ENCODE data around the gene IDUA.

Gene IDUA

GRCh38 chr4:948101-948935 lies 38.5 kb upstream of the IDUA start:
- TF ChIP-seq, protein P1, sequence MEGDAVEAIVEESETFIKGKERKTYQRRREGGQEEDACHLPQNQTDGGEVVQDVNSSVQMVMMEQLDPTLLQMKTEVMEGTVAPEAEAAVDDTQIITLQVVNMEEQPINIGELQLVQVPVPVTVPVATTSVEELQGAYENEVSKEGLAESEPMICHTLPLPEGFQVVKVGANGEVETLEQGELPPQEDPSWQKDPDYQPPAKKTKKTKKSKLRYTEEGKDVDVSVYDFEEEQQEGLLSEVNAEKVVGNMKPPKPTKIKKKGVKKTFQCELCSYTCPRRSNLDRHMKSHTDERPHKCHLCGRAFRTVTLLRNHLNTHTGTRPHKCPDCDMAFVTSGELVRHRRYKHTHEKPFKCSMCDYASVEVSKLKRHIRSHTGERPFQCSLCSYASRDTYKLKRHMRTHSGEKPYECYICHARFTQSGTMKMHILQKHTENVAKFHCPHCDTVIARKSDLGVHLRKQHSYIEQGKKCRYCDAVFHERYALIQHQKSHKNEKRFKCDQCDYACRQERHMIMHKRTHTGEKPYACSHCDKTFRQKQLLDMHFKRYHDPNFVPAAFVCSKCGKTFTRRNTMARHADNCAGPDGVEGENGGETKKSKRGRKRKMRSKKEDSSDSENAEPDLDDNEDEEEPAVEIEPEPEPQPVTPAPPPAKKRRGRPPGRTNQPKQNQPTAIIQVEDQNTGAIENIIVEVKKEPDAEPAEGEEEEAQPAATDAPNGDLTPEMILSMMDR (IDR thresholded peaks at IDR 0.05; ENCODE audit: borderline replicate concordance, control extremely low read depth, extremely low read depth, insufficient read depth, missing control alignments): no peak
- no peak for DNase-seq (ENCODE audit: low spot score)
- in situ Hi-C loops (cut with MboI; ENCODE audit: low sequenced_read_pairs, unreplicated experiment): no loop called here

DNA sequence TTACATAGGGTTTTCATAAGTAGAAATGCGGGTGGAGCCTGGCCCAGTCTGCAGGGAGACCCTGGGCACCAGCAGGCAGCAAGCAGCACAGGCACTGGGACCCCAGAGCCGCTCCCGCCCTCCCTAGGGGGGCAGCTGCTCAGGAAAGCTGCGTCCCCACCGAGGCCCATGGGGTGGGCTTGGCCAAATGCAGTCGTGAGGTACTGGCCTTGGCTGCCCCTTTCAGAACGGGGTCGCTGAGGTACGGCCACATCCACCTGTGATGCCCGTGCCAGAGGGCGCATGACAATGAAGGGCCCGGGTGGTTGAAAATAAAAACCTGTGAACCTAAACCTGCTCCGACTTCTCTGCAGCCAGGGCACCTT lies 37.9 kb upstream of the IDUA start:
- in situ Hi-C loops (cut with MboI; ENCODE audit: low sequenced_read_pairs, unreplicated experiment): no loop called here
- DNase-seq (ENCODE audit: low spot score): no peak
- TF ChIP-seq, protein P1 (IDR thresholded peaks at IDR 0.05; ENCODE audit: borderline replicate concordance, control extremely low read depth, extremely low read depth, insufficient read depth, missing control alignments): no peak

DNA sequence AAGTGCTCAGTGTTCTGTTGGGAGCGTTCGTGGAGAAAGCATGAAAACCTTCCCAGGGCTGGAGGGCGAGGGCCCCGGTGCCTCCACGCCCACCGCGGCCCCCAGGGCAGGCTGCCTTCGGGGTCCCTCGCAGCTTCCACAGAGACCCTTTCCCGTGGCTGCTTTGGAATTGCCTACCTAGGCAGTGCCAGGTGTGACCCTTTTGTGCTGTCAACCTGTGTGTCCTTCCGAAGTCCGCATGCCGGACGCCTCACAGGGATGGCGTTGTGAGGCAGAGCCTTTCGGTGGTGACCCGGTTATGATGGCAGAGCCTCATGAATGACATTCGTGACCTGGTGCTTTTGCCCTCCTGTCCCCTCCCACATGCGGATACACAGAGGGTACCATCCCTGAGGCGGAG lies 37.2 kb upstream of the IDUA start:
- TF ChIP-seq, protein P1 (IDR thresholded peaks at IDR 0.05; ENCODE audit: borderline replicate concordance, control extremely low read depth, extremely low read depth, insufficient read depth, missing control alignments): no peak
- no peak for DNase-seq (ENCODE audit: low spot score)
- in situ Hi-C loops (cut with MboI; ENCODE audit: low sequenced_read_pairs, unreplicated experiment): no loop called here

DNA sequence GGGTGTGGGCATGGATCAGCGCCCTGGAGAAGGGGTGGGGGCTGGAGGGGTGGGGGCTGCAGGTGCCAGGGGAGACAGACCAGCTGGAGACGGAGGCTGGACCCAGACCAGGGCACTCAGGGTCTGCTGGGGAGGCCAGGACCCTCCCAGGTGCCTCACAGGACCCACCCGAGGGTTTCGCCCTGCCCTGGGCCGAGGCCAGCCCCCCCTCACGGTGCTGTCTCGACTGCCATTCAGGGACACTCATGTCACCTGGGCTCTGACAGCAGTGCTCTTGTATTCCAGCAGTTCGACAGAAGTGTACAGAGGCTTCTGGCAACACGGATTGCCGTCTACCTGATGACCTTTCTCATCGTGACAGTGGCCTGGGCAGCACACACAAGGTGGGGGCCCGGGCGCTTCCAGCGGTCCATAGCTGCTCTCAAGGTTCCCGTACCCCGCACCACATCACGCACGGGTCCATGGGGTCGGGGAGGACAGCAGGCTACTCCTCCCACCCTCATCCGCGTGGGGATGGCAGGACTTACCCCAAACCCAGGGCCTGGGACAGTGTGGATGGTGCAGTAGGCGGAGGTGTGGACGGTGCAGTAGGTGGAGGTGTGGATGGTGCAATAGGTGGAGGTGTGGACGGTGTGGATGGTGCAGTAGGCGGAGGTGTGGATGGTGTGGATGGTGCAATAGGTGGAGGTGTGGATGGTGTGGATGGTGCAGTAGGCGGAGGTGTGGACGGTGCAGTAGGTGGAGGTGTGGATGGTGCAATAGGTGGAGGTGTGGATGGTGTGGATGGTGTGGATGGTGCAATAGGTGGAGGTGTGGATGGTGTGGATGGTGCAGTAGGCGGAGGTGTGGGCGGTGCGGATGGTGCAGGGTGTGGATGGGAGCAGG lies 36.5 kb upstream of the IDUA start:
- DNase-seq (ENCODE audit: low spot score): no peak
- in situ Hi-C loops (cut with MboI; ENCODE audit: low sequenced_read_pairs, unreplicated experiment): no loop called here
- TF ChIP-seq, protein P1 (IDR thresholded peaks at IDR 0.05; ENCODE audit: borderline replicate concordance, control extremely low read depth, extremely low read depth, insufficient read depth, missing control alignments): no peak

- no peak for DNase-seq (ENCODE audit: low spot score)
- in situ Hi-C loops (cut with MboI; ENCODE audit: low sequenced_read_pairs, unreplicated experiment): no loop called here
- TF ChIP-seq, protein P1 (IDR thresholded peaks at IDR 0.05; ENCODE audit: borderline replicate concordance, control extremely low read depth, extremely low read depth, insufficient read depth, missing control alignments): no peak
Observed at GRCh38 chr4:951186-951585, 35.7 kb upstream of the IDUA start.

DNA sequence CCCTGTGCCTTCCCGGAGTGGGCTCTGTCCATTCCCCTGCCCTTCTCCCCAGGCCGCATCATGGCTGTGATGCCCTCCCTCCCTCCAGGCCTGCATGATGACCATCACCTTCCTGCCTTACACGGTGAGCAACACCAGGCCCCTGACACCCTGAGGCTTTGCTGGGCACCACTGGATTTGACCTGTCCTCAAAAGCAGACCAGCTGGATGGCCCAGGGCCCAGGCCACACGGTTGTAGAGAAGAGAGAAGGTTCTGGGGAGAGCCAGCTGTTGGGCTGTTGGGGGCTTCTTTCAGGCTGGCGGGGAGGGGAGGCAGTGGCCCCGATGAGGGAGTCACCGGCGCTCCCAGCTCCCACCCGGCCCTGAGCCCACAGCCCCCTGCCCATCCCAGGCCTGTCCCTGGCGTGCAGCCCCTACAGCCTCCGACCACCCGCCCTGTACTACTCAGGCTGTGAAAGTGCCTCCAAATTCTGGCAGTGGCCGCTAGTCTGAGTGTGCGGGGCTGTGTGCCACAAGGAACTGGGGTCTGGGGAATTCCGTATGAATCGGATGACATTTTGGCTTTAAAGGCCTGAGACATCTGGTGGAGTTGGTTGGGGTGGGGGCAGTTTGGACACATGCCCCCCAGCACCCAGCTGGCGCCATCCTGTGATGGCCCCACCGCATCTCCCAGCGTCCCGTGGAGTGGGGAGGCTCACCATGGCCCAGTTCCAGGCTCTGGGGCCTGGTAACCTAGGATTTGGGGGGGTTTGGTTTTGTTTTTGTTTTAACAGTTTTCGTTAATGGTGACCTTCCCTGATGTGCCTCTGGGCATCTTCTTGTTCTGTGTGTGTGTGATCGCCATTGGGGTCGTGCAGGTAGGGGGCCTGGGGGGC lies 35.0 kb upstream of the IDUA start:
- in situ Hi-C loops (cut with MboI; ENCODE audit: low sequenced_read_pairs, unreplicated experiment): no loop called here
- DNase-seq (ENCODE audit: low spot score): no peak
- TF ChIP-seq, protein P1 (IDR thresholded peaks at IDR 0.05; ENCODE audit: borderline replicate concordance, control extremely low read depth, extremely low read depth, insufficient read depth, missing control alignments): no peak
